K562 (cell line): ENCODE results near the gene BCR. TPM values are rescaled to one million over a fixed set of nuclear protein-coding genes. Genes with fewer than 3 reads are reported as not detected.

ENCODE experiments used
- ATAC-seq: fragments of 200-7000 bp; cut with Tn5 transposase; 3 replicates; pipeline ENCODE4 v1.9.1; 2020; ENCODE audit warnings: moderate library complexity
- BruUV-seq: library from RNA; stranded (reverse); fragments of 400-500 nt; replicated peaks from 2 replicates; lab custom pipeline; 2021; lab: Mats Ljungman, UMichigan
- CTCF ChIA-PET: fragments of 300-600 bp; formaldehyde crosslinking; extraction: SDS; loops from one replicate; lab custom pipeline; 2021; ENCODE audit warnings: low intra/inter-chr PET ratio; lab: Yijun Ruan, JAX
- POLR2A ChIA-PET: fragments of 300-600, 350-650 bp; sonication (Branson Sonifier 250); formaldehyde crosslinking; extraction: SDS; loops from one replicate; lab custom pipeline; 2021; ENCODE audit warnings: antibody characterized with exemption, inconsistent platforms; lab: Yijun Ruan, JAX
- DNase-seq, 4 experiments: peaks; one replicate each; pipeline versions ENCODE4 v3.0.0 to v3.0.0-alpha.2; 2011 to 2018; ENCODE audit warnings: low spot score in 3 of 4, mixed read lengths in 3 of 4; ENCODE audit errors: extremely low read depth in 1 of 4
- FAIRE-seq: peaks from 2 replicates; lab custom pipeline; 2011; peaks lifted over from hg19 to GRCh38; lab: Jason Lieb, UNC
- H2AFZ ChIP-seq: 2 replicates; pipeline ENCODE4 v1.6.0; 2011; ENCODE audit warnings: low read depth, low read length, control low read depth, inconsistent platforms
- H3K27ac ChIP-seq: fragments of 200-600 bp; 3 replicates; pipeline ENCODE4 v1.8.0; 2011; ENCODE audit warnings: low read depth, mild to moderate bottlenecking, control low read depth, inconsistent platforms, low read length, moderate library complexity, mixed read lengths; ENCODE audit errors: extremely low read depth
- H3K27me3 ChIP-seq, 2 experiments: fragments of 300-600 bp in 1 of 2; 2 replicates in 1 of 2; 3 replicates in 1 of 2; pipeline versions ENCODE4 v1.6.0 to v1.8.0; 2011; ENCODE audit warnings: inconsistent platforms in 2 of 2, low read length in 2 of 2, mild to moderate bottlenecking in 1 of 2, mixed read lengths in 1 of 2, moderate library complexity in 1 of 2; ENCODE audit not compliant: control insufficient read depth in 2 of 2, insufficient read depth in 2 of 2
- H3K36me3 ChIP-seq: fragments of 300-600 bp; 3 replicates; pipeline ENCODE4 v1.8.0; 2011; ENCODE audit warnings: mild to moderate bottlenecking, low read length, inconsistent platforms; ENCODE audit not compliant: control insufficient read depth, insufficient read depth
- H3K4me1 ChIP-seq, 2 experiments: fragments of 200-600 bp in 1 of 2; replicated peaks in 1 of 2; 2 replicates in 1 of 2; 3 replicates in 1 of 2; pipeline versions ENCODE4 v1.5.1 to v1.8.0; 2011; ENCODE audit warnings: inconsistent platforms in 2 of 2, low read length in 2 of 2, mild to moderate bottlenecking in 1 of 2, mixed read lengths in 1 of 2, moderate library complexity in 1 of 2; ENCODE audit not compliant: control insufficient read depth in 2 of 2, insufficient read depth in 2 of 2
- H3K4me2 ChIP-seq: 2 replicates; pipeline ENCODE4 v1.6.1; 2011; ENCODE audit warnings: low read length, control low read depth, inconsistent platforms, mixed read lengths; ENCODE audit not compliant: insufficient read depth
- H3K4me3 ChIP-seq: fragments of 200-600 bp; sonication (generic), shearing (Covaris generic); 2 replicates; pipeline ENCODE4 v1.5.1; 2016; ENCODE audit warnings: control low read depth, inconsistent platforms
- H3K79me2 ChIP-seq: fragments of 200-600 bp; 3 replicates; pipeline ENCODE4 v1.8.0; 2011; ENCODE audit warnings: low read length, inconsistent platforms; ENCODE audit not compliant: control insufficient read depth, insufficient read depth
- H3K9ac ChIP-seq, 2 experiments: 2 replicates each; pipeline versions ENCODE4 v1.6.0 to v1.6.1; 2011; ENCODE audit warnings: low read depth in 2 of 2, low read length in 2 of 2, control low read depth in 1 of 2, inconsistent platforms in 1 of 2, mild to moderate bottlenecking in 1 of 2, mixed read lengths in 1 of 2; ENCODE audit not compliant: insufficient read depth in 1 of 2
- H3K9me1 ChIP-seq: one replicate; pipeline ENCODE4 v1.6.0; 2011; ENCODE audit warnings: inconsistent platforms, mild to moderate bottlenecking, low read length, moderate library complexity; ENCODE audit not compliant: control insufficient read depth, insufficient read depth
- H3K9me3 ChIP-seq: replicated peaks from 2 replicates; pipeline ENCODE4 v1.5.1; 2011; ENCODE audit warnings: low read depth, low read length, inconsistent platforms; ENCODE audit not compliant: control insufficient read depth, insufficient read depth
- H4K20me1 ChIP-seq: replicated peaks from 2 replicates; pipeline ENCODE4 v1.6.1; 2011; ENCODE audit warnings: low read length, inconsistent platforms, mixed read lengths; ENCODE audit not compliant: control insufficient read depth, insufficient read depth
- BDP1 ChIP-seq: IDR thresholded peaks from 3 replicates; pipeline ENCODE4 v1.6.1; 2011; ENCODE audit not compliant: insufficient read length, insufficient read depth
- BRF2 ChIP-seq: IDR thresholded peaks from 3 replicates; pipeline ENCODE4 v1.6.1; 2011; ENCODE audit warnings: borderline replicate concordance, mild to moderate bottlenecking; ENCODE audit not compliant: insufficient read length, insufficient read depth
- E2F1 ChIP-seq: sonication (generic); formaldehyde crosslinking; IDR thresholded peaks from 2 replicates; pipeline ENCODE4 v1.8.1; 2023; ENCODE audit warnings: mild to moderate bottlenecking, missing genetic modification reagents, moderate library complexity
- HMGXB4 ChIP-seq: sonication (generic); formaldehyde crosslinking; IDR thresholded peaks from 2 replicates; pipeline ENCODE4 v1.8.1; 2023; ENCODE audit warnings: mild to moderate bottlenecking, missing genetic modification reagents
- MLX ChIP-seq, 2 experiments: fragments of 450-650 bp in 1 of 2; sonication (generic) in 1 of 2; formaldehyde crosslinking; conservative IDR thresholded peaks; 2 replicates each; pipeline versions ENCODE4 v1.4.0 to v1.8.1; 2020 to 2022; ENCODE audit warnings: mild to moderate bottlenecking in 1 of 2, missing genetic modification reagents in 1 of 2
- TCF7 ChIP-seq: sonication (generic); IDR thresholded peaks from 2 replicates; pipeline ENCODE4 v1.6.1; 2016; ENCODE audit warnings: antibody characterized with exemption, borderline replicate concordance
- ZNF146 ChIP-seq: IDR thresholded peaks from one replicate; pipeline ENCODE4 v1.6.1; 2018; ENCODE audit warnings: missing compliant biosample characterization; ENCODE audit not compliant: unreplicated experiment
- ZNF699 ChIP-seq: fragments of 250-450 bp; sonication (Bioruptor Pico); IDR thresholded peaks from 2 replicates; pipeline ENCODE4 v1.8.0; 2021; ENCODE audit warnings: mild to moderate bottlenecking, moderate library complexity; ENCODE audit not compliant: insufficient replicate concordance
- WGBS: fragments of 100-300 bp; shearing (Covaris generic); methylation state at CpG from one replicate; pipeline ENCODE4 v1.1.6; 2016; ENCODE audit warnings: low coverage, mixed read lengths; ENCODE audit not compliant: insufficient coverage; ENCODE audit errors: missing lambda C conversion rate; 5-methylcytosine and 5-hydroxymethylcytosine counted together
- in situ Hi-C: fragments of 300-500 bp; cut with MboI; formaldehyde crosslinking; loops from 4 replicates; pipeline ENCODE4 v1.15.0; 2018; ENCODE audit warnings: inconsistent platforms, mixed read lengths
- intact Hi-C: fragments of 100-400 bp; cut with micrococcal nuclease; formaldehyde crosslinking; loops from 2 replicates; pipeline ENCODE4 v1.14.2; 2022
- polyA plus RNA-seq, 8 experiments: library from polyadenylated mRNA; depleted of rRNA in 4 of 8; stranded (reverse) in 5 of 8; unstranded in 3 of 8; fragments of >200 nt; fragmentation: Nextera tagmentation in 2 of 8; fragmentation: Illumina TruSeq in 1 of 8; extraction: Ambion mirVana in 2 of 8; extraction: Trizol in 1 of 8; gene quantifications; 2 replicates each; pipeline versions ENCODE4 v1.2.1 to v1.2.3, GENCODE V29; 2011 to 2014; ENCODE audit warnings: inconsistent platforms in 1 of 8, missing spikeins in 1 of 8
- total RNA-seq, 7 experiments: library from RNA; depleted of rRNA in 6 of 7; stranded (reverse); fragments of >200 nt in 6 of 7; fragmentation: Illumina TruSeq in 2 of 7; extraction: Trizol in 2 of 7; gene quantifications; 2 replicates each; pipeline versions ENCODE4 v1.2.1 to v1.2.3, GENCODE V29; 2011 to 2021; ENCODE audit warnings: low replicate concordance in 1 of 7

BCR gene
- total and polyA plus RNA-seq, 9 of the 15 experiments (the other 6 are each of a cell fraction or from before 2014, with no cell fraction given): 0.41 to 150 (median 45.6) TPM

- ChIA-PET POLR2A (interaction anchor here (0.6 to 86.5 kb wide), 5 partner anchors 7 to 84 kb away, joined by 3 to 3476 read pairs (median 5); partner anchors contain the start of genes BCR and RAB36), CTCF (no interaction called here)
- intact Hi-C loops (no loop called here), in situ Hi-C loops (no loop called here)
- Histone ChIP-seq H3K4me3 (no peak overlapping the region), H3K4me1 (peaks cover 14 to 22% of the 10 kb centered on the region in 2 experiments), H3K79me2 (peaks cover 90% of the 10 kb centered on the region), H3K9me1 (peaks cover 42% of the 10 kb centered on the region), H3K4me2 (no peak overlapping the region), H3K9ac (no peak overlapping the region; a peak in 1 of 4 replicates), H3K27ac (no peak overlapping the region), H3K27me3 (no peaks in the 10 kb centered on the region), H3K9me3 (no peaks in the 10 kb centered on the region), H4K20me1 (peaks cover 64% of the 10 kb centered on the region), H2AFZ (no peak overlapping the region), H3K36me3 (peaks cover 72% of the 10 kb centered on the region)
- TF ChIP-seq BDP1 (no peak), MLX (CRISPR knock-in tag; conservative IDR thresholded peaks at IDR 0.05) (peak in 1 of 2 experiments; percentile 29; a peak in 1 of 4 replicates)
- FAIRE-seq (no peak), DNase-seq (no peak), ATAC-seq (peak; percentile 2)
- WGBS: 86% methylated on average over 5 of the region's 5 CpGs
- BruUV-seq: no TSS peak
Measured at GRCh38 chr22:23193196-23193827, 13.0 kb downstream of the BCR start.

- H2AFZ ChIP-seq: no peak overlapping the region
- H3K27ac ChIP-seq: no peak overlapping the region
- WGBS: 85% methylated on average over 5 of the region's 5 CpGs
- H3K4me3 ChIP-seq: no peak overlapping the region
- H3K9me1 ChIP-seq: peaks cover 42% of the 10 kb centered on the region
- peaks cover 66% of the 10 kb centered on the region for H4K20me1 ChIP-seq
- peaks cover 75% of the 10 kb centered on the region; the same call in 2 of the 3 replicates for H3K36me3 ChIP-seq
- peaks cover 90% of the 10 kb centered on the region for H3K79me2 ChIP-seq
- no TSS peak for BruUV-seq
- ATAC-seq (no peak), DNase-seq (no peak), FAIRE-seq (no peak)
- H3K9ac ChIP-seq: peak overlapping the region in 1 of 2 experiments; percentile 17; a peak in 2 of 4 replicates
- H3K4me2 ChIP-seq: no peak overlapping the region
- in situ Hi-C loops: no loop called here
- H3K9me3 ChIP-seq: no peaks in the 10 kb centered on the region
- H3K4me1 ChIP-seq: peaks cover 16 to 26% of the 10 kb centered on the region in 2 experiments
- ChIA-PET CTCF (no interaction called here), POLR2A (interaction anchor here (0.6 to 86.5 kb wide), 6 partner anchors 7 to 156 kb away, joined by 3 to 3476 read pairs (median 4); partner anchors contain the start of genes BCR and RAB36)
- no peaks in the 10 kb centered on the region for H3K27me3 ChIP-seq
- intact Hi-C loops: no loop called here
- 0 out of 2 replicates have a peak, but pooled peaks have one; percentile 29 for TF ChIP-seq E2F1 (CRISPR knock-in tag)
- no peak for TF ChIP-seq TCF7
- TF ChIP-seq ZNF699 (CRISPR knock-in tag): no peak
- no peak for TF ChIP-seq ZNF146
- TF ChIP-seq BRF2: no peak
- 0 out of 2 replicates have a peak, but pooled peaks have one; percentile 65 for TF ChIP-seq HMGXB4 (CRISPR knock-in tag)
Measured at GRCh38 chr22:23193882-23194281, 13.6 kb downstream of the BCR start.
